ENCODE data around the gene SERPINA3.

SERPINA3 gene

GRCh38 chr14:94613720-94614644 lies 1.8 kb downstream of the SERPINA3 start:
- DNase-seq (ENCODE audit: low read depth) = no peak

GRCh38 chr14:94614802-94615201 lies 2.6 kb downstream of the SERPINA3 start:
- no peak for DNase-seq (ENCODE audit: low read depth)

- no peak for DNase-seq (ENCODE audit: low read depth)
Observed at GRCh38 chr14:94615254-94615653, 3.1 kb downstream of the SERPINA3 start.

GRCh38 chr14:94615823-94616570 lies 3.8 kb downstream of the SERPINA3 start:
- no peak for DNase-seq (ENCODE audit: low read depth)

- DNase-seq (ENCODE audit: low read depth) = no peak
Observed at GRCh38 chr14:94617366-94617941, 5.3 kb downstream of the SERPINA3 start.

- no peak for DNase-seq (ENCODE audit: low read depth)
Observed at GRCh38 chr14:94617988-94618822, 6.0 kb downstream of the SERPINA3 start.

GRCh38 chr14:94619297-94619696 lies 7.1 kb downstream of the SERPINA3 start:
- DNase-seq (ENCODE audit: low read depth) = no peak

- no peak for DNase-seq (ENCODE audit: low read depth)
Observed at GRCh38 chr14:94620597-94620996, 8.4 kb downstream of the SERPINA3 start.

- no peak for DNase-seq (ENCODE audit: low read depth)
Observed at GRCh38 chr14:94621358-94622134, 9.4 kb downstream of the SERPINA3 start.

- DNase-seq (ENCODE audit: low read depth) = no peak
Observed at GRCh38 chr14:94622653-94623421, 10.6 kb downstream of the SERPINA3 start.

- DNase-seq (ENCODE audit: low read depth) = no peak
Observed at GRCh38 chr14:94623422-94623809, 11.2 kb downstream of the SERPINA3 start.

GRCh38 chr14:94623856-94624499 lies 11.8 kb downstream of the SERPINA3 start:
- no peak for DNase-seq (ENCODE audit: low read depth)

- DNase-seq (ENCODE audit: low read depth) = no peak
Observed at GRCh38 chr14:94624537-94625352, 12.6 kb downstream of the SERPINA3 start.

- DNase-seq (ENCODE audit: low read depth) = no peak
Observed at GRCh38 chr14:94625353-94625635, 13.1 kb downstream of the SERPINA3 start.

- no peak for DNase-seq (ENCODE audit: low read depth)
Observed at GRCh38 chr14:94628578-94628977, 16.4 kb downstream of the SERPINA3 start.

- DNase-seq (ENCODE audit: low read depth) = no peak
Observed at GRCh38 chr14:94630396-94630795, 18.2 kb downstream of the SERPINA3 start.

- DNase-seq (ENCODE audit: low read depth) = no peak
Observed at GRCh38 chr14:94631050-94631449, 18.9 kb downstream of the SERPINA3 start.

- no peak for DNase-seq (ENCODE audit: low read depth)
Observed at GRCh38 chr14:94631536-94632304, 19.5 kb downstream of the SERPINA3 start.

- DNase-seq (ENCODE audit: low read depth) = no peak
Observed at GRCh38 chr14:94632305-94632590, 20.1 kb downstream of the SERPINA3 start.

Data from ELR (cell line).